Stimulated activated naive CD8-positive, alpha-beta T cell treated with anti-CD3 and anti-CD28 coated beads, Interleukin-15, amount 100 ng/mL, for 72 hours (primary cell): ENCODE data around the gene NKX1-2.
A peak's percentile ranks its signal among the peaks of the same experiment; 100 is the strongest.

Experiments
- ATAC-seq: fragments of 150-1000 bp; cut with Tn5 transposase; 2 replicates; pipeline ENCODE4 v1.10.0; 2021; ENCODE audit warnings: mild to moderate bottlenecking, moderate library complexity
- DNase-seq, 2 donors: peaks; one replicate each; pipeline ENCODE4 v3.0.0; 2021 to 2022
- H3K27ac Mint-ChIP-seq, 2 donors: one replicate each; pipeline ENCODE4 v1.8.0; 2022; ENCODE audit warnings: mild to moderate bottlenecking in 2 of 2, mixed read lengths in 2 of 2, moderate library complexity in 2 of 2
- H3K27me3 Mint-ChIP-seq: one replicate; pipeline ENCODE4 v1.8.0; 2022; ENCODE audit warnings: mixed read lengths
- H3K4me1 Mint-ChIP-seq: one replicate; pipeline ENCODE4 v1.8.0; 2022; ENCODE audit warnings: mild to moderate bottlenecking, mixed read lengths
- H3K4me3 Mint-ChIP-seq, 2 donors: one replicate each; pipeline ENCODE4 v1.8.0; 2022; ENCODE audit warnings: mild to moderate bottlenecking in 2 of 2, mixed read lengths in 2 of 2, moderate library complexity in 1 of 2
- H3K9me3 Mint-ChIP-seq, 2 donors: one replicate each; pipeline ENCODE4 v1.8.0; 2022; ENCODE audit warnings: mixed read lengths in 2 of 2

Gene NKX1-2

GRCh38 chr10:124482236-124482800 is 32.5 kb upstream of the NKX1-2 start:
- no peak for DNase-seq
- Mint-ChIP-seq H3K9me3 (no peaks in the 10 kb centered on the region), H3K4me1 (peaks cover 6% of the 10 kb centered on the region), H3K4me3 (no peak overlapping the region), H3K27me3 (no peaks in the 10 kb centered on the region), H3K27ac (no peak overlapping the region)
- no peak for ATAC-seq

GRCh38 chr10:124481717-124482116 is 31.9 kb upstream of the NKX1-2 start:
- H3K9me3 Mint-ChIP-seq, result no peaks in the 10 kb centered on the region
- H3K4me1 Mint-ChIP-seq, result peaks cover 6% of the 10 kb centered on the region
- DNase-seq, result no peak
- H3K27me3 Mint-ChIP-seq, result no peaks in the 10 kb centered on the region
- no peak for ATAC-seq
- H3K4me3 Mint-ChIP-seq, result no peak overlapping the region
- H3K27ac Mint-ChIP-seq, result no peak overlapping the region

- H3K9me3 Mint-ChIP-seq, result no peaks in the 10 kb centered on the region
- no peak overlapping the region for H3K4me3 Mint-ChIP-seq
- ATAC-seq (no peak), DNase-seq (no peak)
- H3K4me1 Mint-ChIP-seq, result peaks cover 6% of the 10 kb centered on the region
- H3K27me3 Mint-ChIP-seq, result no peaks in the 10 kb centered on the region
- no peak overlapping the region for H3K27ac Mint-ChIP-seq
Observed at GRCh38 chr10:124480860-124481259, 31.0 kb upstream of the NKX1-2 start.

GRCh38 chr10:124478515-124478914 is 28.7 kb upstream of the NKX1-2 start:
- no peak overlapping the region for H3K4me3 Mint-ChIP-seq
- H3K27me3 Mint-ChIP-seq, result no peaks in the 10 kb centered on the region
- DNase-seq (no peak), ATAC-seq (no peak)
- no peak overlapping the region for H3K27ac Mint-ChIP-seq
- no peaks in the 10 kb centered on the region for H3K9me3 Mint-ChIP-seq
- peaks cover 12% of the 10 kb centered on the region for H3K4me1 Mint-ChIP-seq

GRCh38 chr10:124477614-124478363 is 28.0 kb upstream of the NKX1-2 start:
- H3K4me3 Mint-ChIP-seq, result no peak overlapping the region
- no peaks in the 10 kb centered on the region for H3K9me3 Mint-ChIP-seq
- ATAC-seq (peak; percentile 19), DNase-seq (no peak)
- H3K4me1 Mint-ChIP-seq, result peaks cover 16% of the 10 kb centered on the region
- H3K27ac Mint-ChIP-seq, result peak overlapping the region in 1 of 2 donors; percentile 77
- no peaks in the 10 kb centered on the region for H3K27me3 Mint-ChIP-seq

GRCh38 chr10:124476043-124476725 is 26.3 kb upstream of the NKX1-2 start:
- Mint-ChIP-seq H3K9me3 (no peaks in the 10 kb centered on the region), H3K27me3 (no peaks in the 10 kb centered on the region), H3K4me1 (peaks cover 12% of the 10 kb centered on the region), H3K27ac (no peak overlapping the region), H3K4me3 (no peak overlapping the region)
- ATAC-seq (no peak), DNase-seq (no peak)

- H3K27me3 Mint-ChIP-seq, result no peaks in the 10 kb centered on the region
- H3K27ac Mint-ChIP-seq, result no peak overlapping the region
- ATAC-seq, result no peak
- no peak overlapping the region for H3K4me3 Mint-ChIP-seq
- H3K4me1 Mint-ChIP-seq, result peaks cover 14% of the 10 kb centered on the region
- DNase-seq, result no peak
- no peaks in the 10 kb centered on the region for H3K9me3 Mint-ChIP-seq
Observed at GRCh38 chr10:124474514-124475070, 24.8 kb upstream of the NKX1-2 start.

GRCh38 chr10:124473070-124473469 is 23.2 kb upstream of the NKX1-2 start:
- DNase-seq, result no peak
- Mint-ChIP-seq H3K27me3 (no peaks in the 10 kb centered on the region), H3K4me3 (no peak overlapping the region), H3K9me3 (no peaks in the 10 kb centered on the region), H3K27ac (no peak overlapping the region), H3K4me1 (peaks cover 21% of the 10 kb centered on the region)
- peak; percentile 34 for ATAC-seq

- Mint-ChIP-seq H3K27ac (no peak overlapping the region), H3K27me3 (no peaks in the 10 kb centered on the region), H3K4me1 (peaks cover 21% of the 10 kb centered on the region), H3K4me3 (no peak overlapping the region), H3K9me3 (no peaks in the 10 kb centered on the region)
- ATAC-seq, result peak; percentile 13
- no peak for DNase-seq
Observed at GRCh38 chr10:124472071-124472470, 22.2 kb upstream of the NKX1-2 start.

- DNase-seq (no peak), ATAC-seq (peak; percentile 31)
- H3K9me3 Mint-ChIP-seq, result no peaks in the 10 kb centered on the region
- no peaks in the 10 kb centered on the region for H3K27me3 Mint-ChIP-seq
- H3K4me3 Mint-ChIP-seq, result no peak overlapping the region
- H3K4me1 Mint-ChIP-seq, result peaks cover 26% of the 10 kb centered on the region
- no peak overlapping the region for H3K27ac Mint-ChIP-seq
Observed at GRCh38 chr10:124470544-124471434, 21.0 kb upstream of the NKX1-2 start.

- peak; percentile 2 for ATAC-seq
- Mint-ChIP-seq H3K9me3 (no peaks in the 10 kb centered on the region), H3K4me1 (peaks cover 34% of the 10 kb centered on the region), H3K27ac (no peak overlapping the region), H3K27me3 (no peaks in the 10 kb centered on the region), H3K4me3 (no peak overlapping the region)
- DNase-seq, result no peak
Observed at GRCh38 chr10:124469956-124470484, 20.2 kb upstream of the NKX1-2 start.

- no peak overlapping the region for H3K27ac Mint-ChIP-seq
- H3K4me3 Mint-ChIP-seq, result no peak overlapping the region
- ATAC-seq, result no peak
- no peaks in the 10 kb centered on the region for H3K9me3 Mint-ChIP-seq
- peaks cover 39% of the 10 kb centered on the region for H3K4me1 Mint-ChIP-seq
- no peaks in the 10 kb centered on the region for H3K27me3 Mint-ChIP-seq
- DNase-seq, result no peak
Observed at GRCh38 chr10:124468624-124469023, 18.8 kb upstream of the NKX1-2 start.

- no peaks in the 10 kb centered on the region for H3K27me3 Mint-ChIP-seq
- H3K27ac Mint-ChIP-seq, result no peak overlapping the region
- H3K4me3 Mint-ChIP-seq, result no peak overlapping the region
- DNase-seq (no peak), ATAC-seq (no peak)
- peaks cover 33% of the 10 kb centered on the region for H3K4me1 Mint-ChIP-seq
- H3K9me3 Mint-ChIP-seq, result no peaks in the 10 kb centered on the region
Observed at GRCh38 chr10:124467165-124467564, 17.3 kb upstream of the NKX1-2 start.

- ATAC-seq, result no peak
- peak overlapping the region in 1 of 2 donors; percentile 18 for H3K4me3 Mint-ChIP-seq
- H3K27ac Mint-ChIP-seq, result peak overlapping the region; percentile 52 to 90
- H3K27me3 Mint-ChIP-seq, result no peaks in the 10 kb centered on the region
- H3K4me1 Mint-ChIP-seq, result peaks cover 39% of the 10 kb centered on the region
- peaks cover 0 to 4% of the 10 kb centered on the region in 2 donors for H3K9me3 Mint-ChIP-seq
- DNase-seq, result no peak
Observed at GRCh38 chr10:124465777-124466488, 16.1 kb upstream of the NKX1-2 start.
